Thymus (tissue), 11 donors: Measurements from ENCODE around the gene PDZD7. TPM values are rescaled to one million over a fixed set of nuclear protein-coding genes. Genes with fewer than 3 reads are reported as not detected.

Source experiments
- DNase-seq, 9 donors: peaks; one replicate each; pipeline ENCODE4 v3.0.0-alpha.2; 2013; ENCODE audit warnings: low spot score in 9 of 9, low read depth in 6 of 9, missing footprints in 1 of 9
- H3K27ac ChIP-seq, 2 donors: one replicate each; pipeline ENCODE4 v1.5.1; 2013; ENCODE audit warnings: control low read depth in 1 of 2, low read depth in 1 of 2, low read length in 1 of 2, mild to moderate bottlenecking in 1 of 2, moderate library complexity in 1 of 2
- H3K27me3 ChIP-seq, 2 donors: one replicate each; pipeline ENCODE4 v1.5.1; 2013; ENCODE audit warnings: low read length in 1 of 2; ENCODE audit not compliant: control insufficient read depth in 2 of 2, insufficient read depth in 1 of 2
- H3K36me3 ChIP-seq, 2 donors: one replicate each; pipeline ENCODE4 v1.5.1; 2013; ENCODE audit warnings: low read length in 1 of 2, mild to moderate bottlenecking in 1 of 2, moderate library complexity in 1 of 2; ENCODE audit not compliant: control insufficient read depth in 2 of 2, insufficient read depth in 2 of 2
- H3K4me1 ChIP-seq, 2 donors: one replicate each; pipeline ENCODE4 v1.5.1; 2013; ENCODE audit warnings: low read length in 2 of 2; ENCODE audit not compliant: control insufficient read depth in 2 of 2, insufficient read depth in 2 of 2
- H3K4me3 ChIP-seq, 2 donors: one replicate each; pipeline ENCODE4 v1.5.1; 2013; ENCODE audit warnings: low read length in 2 of 2, control low read depth in 1 of 2, mild to moderate bottlenecking in 1 of 2
- H3K9me3 ChIP-seq, 2 donors: one replicate each; pipeline ENCODE4 v1.5.1; 2013; ENCODE audit warnings: low read length in 1 of 2, mild to moderate bottlenecking in 1 of 2; ENCODE audit not compliant: control insufficient read depth in 2 of 2, insufficient read depth in 1 of 2
- WGBS: extraction: QIAGEN DNeasy Blood & Tissue Kit; methylation state at CpG from one replicate; pipeline ENCODE4 v1.1.7; 2013; 5-methylcytosine and 5-hydroxymethylcytosine counted together
- polyA plus RNA-seq: library from polyadenylated mRNA; stranded (reverse); fragments of 200-250 nt; gene quantifications from one replicate; pipeline ENCODE4 v1.2.3, GENCODE V29; 2013
- total RNA-seq: library from RNA; stranded (reverse); fragments of 120-200 nt; gene quantifications from one replicate; pipeline ENCODE4 v1.2.4, GENCODE V29; 2013
- donor health status: healthy.

PDZD7 gene
- total and polyA plus RNA-seq, 2 donors = 0.19 to 1.4 TPM

DNA sequence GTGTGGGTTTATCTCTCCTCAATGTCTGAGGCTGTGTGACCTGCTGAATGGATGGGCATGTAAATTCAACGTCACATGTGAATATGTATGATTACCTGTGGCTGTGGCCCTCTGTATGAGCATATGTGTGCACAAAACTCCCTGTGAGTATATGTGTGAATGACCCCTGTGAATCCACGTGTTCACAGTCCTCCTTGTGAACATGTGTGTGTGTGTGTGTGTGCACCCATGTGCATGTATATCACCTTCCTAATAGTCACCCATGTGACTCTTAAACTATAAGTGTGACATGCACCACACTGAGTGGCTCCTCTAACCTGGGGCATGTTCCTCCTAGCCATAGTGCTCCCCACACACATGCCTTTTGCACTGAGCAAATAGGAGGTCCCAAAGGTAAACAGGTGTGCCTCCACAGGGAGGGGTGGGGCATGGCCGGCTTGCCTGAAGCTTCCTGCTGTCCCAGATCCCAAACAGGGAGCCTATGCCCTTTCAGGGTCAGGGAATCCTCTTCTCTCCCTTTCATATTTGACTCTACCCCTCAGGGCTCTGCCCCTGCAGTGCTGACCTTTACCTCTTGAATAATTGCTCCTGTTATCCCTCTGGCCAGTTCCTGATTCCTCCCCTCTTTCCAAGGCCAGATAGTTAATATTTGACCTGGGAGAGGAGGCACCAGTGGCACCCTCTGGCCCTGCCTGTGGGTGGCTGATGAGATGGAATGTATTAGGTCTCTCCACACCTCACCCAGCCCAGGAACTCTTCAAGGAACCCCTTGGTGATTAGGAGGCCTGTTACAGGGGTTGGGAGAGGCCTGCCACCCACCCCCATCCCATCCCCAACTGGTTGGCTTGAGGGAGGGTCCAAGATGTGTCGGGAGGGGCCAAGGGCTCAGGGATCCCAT, 59.8 kb downstream of the PDZD7 start:
- Histone ChIP-seq H3K9me3 (no peaks in the 10 kb centered on the region), H3K4me3 (no peak overlapping the region), H3K36me3 (peaks cover 0 to 5% of the 10 kb centered on the region in 2 donors), H3K27me3 (peaks cover 3 to 8% of the 10 kb centered on the region in 2 donors), H3K4me1 (peaks cover 2 to 15% of the 10 kb centered on the region in 2 donors), H3K27ac (no peak overlapping the region)
- WGBS = 97% methylated on average over 4 of the region's 4 CpGs
- DNase-seq = no peak

DNA sequence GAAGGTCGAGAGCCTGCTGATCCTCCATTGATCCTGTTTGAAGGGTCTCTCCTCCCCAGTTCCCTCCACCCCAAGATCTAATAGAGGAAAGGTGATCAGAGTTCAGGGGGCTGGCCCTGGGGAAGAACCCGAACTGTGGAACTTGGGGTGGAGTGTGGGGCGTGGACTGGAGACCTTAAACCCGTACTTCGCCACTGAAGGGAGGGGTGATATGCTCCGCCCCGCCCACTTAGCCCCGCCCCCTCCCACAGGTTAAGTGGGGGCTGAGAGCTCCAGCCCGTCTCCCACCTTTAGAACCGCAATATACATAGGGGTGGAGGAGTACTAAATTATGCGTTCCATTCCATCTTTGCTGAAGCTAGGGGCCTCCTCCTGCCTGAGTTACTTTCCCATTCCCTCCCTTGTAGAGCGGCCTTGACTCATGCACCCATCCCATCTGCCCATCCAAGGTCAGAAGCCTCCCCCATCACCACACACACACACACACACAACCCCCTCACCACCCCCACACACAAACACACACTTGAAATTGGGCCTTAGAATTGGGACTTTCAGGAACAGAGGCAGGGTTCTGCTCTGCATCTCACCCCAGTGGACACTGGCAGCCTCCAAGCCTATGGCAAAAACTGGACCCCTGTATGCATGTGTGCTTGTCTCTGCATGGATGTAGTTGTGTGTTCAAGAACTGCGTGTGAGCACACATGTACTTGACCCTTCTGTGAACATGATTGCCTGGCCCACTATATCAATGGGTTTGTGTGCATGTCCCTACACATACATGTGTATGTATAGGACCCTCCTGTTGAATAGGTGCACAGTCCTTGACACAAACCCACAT, 60.6 kb downstream of the PDZD7 start:
- peak in 3 of 9 donors; percentile 19 to 31 (median 25) for DNase-seq

DNA sequence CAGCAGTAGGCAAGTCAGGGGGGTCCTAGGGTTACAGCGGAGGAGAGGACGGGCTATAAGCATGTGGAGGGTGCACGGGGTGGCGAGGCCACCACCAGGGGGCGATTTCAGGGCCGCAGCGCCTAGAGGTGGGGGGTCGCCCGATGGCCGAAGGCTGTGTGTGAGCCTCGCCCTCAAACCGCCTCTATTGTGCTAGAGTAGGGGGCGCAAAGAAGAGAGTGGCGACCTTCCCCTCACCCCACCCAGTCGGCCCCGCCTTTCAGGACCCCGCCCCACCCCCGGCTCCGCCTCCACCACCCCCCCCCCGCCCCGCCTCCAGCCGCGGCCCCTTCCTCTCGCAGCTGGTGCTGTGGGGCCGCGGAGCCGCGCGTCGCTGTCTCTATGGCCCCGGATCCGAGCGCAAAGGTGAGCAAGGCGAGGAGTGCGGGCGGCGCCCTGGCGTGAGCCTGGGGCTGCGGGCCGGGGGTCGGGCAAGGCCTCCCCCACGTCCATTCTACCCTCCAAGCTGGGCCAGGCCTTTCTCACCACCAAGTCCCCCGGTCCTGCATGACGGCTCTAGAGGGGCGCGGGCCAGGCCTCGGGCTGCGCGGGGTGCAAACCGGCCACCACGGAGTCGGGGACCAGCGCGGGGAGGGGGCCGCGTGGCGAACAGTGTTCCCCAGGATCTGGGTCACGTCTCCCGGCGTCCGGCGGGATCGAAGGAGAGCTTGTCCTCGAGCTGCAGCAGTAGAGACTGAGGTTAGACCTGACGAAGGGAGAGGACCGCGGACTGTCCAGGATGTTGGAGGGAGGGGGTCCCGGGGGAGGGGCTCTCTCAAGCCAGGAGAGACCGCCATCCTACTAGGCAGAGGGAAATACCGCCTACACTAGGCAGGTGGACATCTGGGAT, 61.5 kb downstream of the PDZD7 start, which contains the start of gene SEMA4G:
SEMA4G (plus strand) TSS at position 318 of the 889 bp plus-strand sequence. CDS start 3,409 bp downstream, outside the sequence.
- peak in 6 of 9 donors; percentile 33 to 79 (median 58) for DNase-seq
- Histone ChIP-seq H3K27ac (no peak within 1 kb of the TSS), H3K4me3 (peak within 1 kb of the TSS; percentile 48 to 55), H3K4me1 (peaks cover 2 to 15% of the 10 kb centered on the region in 2 donors), H3K9me3 (no peaks in the 10 kb centered on the region), H3K36me3 (peaks cover 0 to 13% of the 10 kb centered on the region in 2 donors), H3K27me3 (peaks cover 3 to 8% of the 10 kb centered on the region in 2 donors)
- 3% methylated on average over 70 of the region's 70 CpGs for WGBS

More for the DNA sequence above, 60.6 kb downstream of the PDZD7 start:
- peak overlapping the region; percentile 48 to 55 for H3K4me3 ChIP-seq
- H3K27ac ChIP-seq = no peak overlapping the region
- H3K27me3 ChIP-seq = peaks cover 3 to 8% of the 10 kb centered on the region in 2 donors
- peaks cover 2 to 15% of the 10 kb centered on the region in 2 donors for H3K4me1 ChIP-seq
- 57% methylated on average over 13 of the region's 13 CpGs for WGBS
- peaks cover 0 to 13% of the 10 kb centered on the region in 2 donors for H3K36me3 ChIP-seq
- H3K9me3 ChIP-seq = no peaks in the 10 kb centered on the region

DNA sequence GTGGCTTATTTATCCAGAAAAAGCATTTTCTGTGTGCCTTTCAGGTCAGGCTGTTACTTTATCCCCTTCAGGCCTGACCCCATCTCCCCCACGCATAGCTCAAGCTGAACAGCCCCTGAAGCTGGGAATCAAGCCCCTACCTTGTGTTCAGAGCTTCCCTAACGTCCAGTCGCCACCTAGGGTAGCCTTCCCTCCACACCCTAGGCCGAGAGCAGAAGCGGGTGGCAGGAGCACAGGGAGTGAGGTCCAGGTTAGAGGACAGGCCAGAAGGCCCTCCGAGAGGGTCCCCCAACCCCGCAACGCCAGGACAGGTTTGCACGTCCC, 62.1 kb downstream of the PDZD7 start:
- H3K27me3 ChIP-seq = peaks cover 3 to 8% of the 10 kb centered on the region in 2 donors
- H3K4me3 ChIP-seq = peak overlapping the region in 1 of 2 donors; percentile 55
- DNase-seq = no peak
- H3K4me1 ChIP-seq = peaks cover 2 to 15% of the 10 kb centered on the region in 2 donors
- WGBS = 55% methylated on average over 9 of the region's 9 CpGs
- H3K36me3 ChIP-seq = peaks cover 0 to 15% of the 10 kb centered on the region in 2 donors
- no peaks in the 10 kb centered on the region for H3K9me3 ChIP-seq
- H3K27ac ChIP-seq = no peak overlapping the region

DNA sequence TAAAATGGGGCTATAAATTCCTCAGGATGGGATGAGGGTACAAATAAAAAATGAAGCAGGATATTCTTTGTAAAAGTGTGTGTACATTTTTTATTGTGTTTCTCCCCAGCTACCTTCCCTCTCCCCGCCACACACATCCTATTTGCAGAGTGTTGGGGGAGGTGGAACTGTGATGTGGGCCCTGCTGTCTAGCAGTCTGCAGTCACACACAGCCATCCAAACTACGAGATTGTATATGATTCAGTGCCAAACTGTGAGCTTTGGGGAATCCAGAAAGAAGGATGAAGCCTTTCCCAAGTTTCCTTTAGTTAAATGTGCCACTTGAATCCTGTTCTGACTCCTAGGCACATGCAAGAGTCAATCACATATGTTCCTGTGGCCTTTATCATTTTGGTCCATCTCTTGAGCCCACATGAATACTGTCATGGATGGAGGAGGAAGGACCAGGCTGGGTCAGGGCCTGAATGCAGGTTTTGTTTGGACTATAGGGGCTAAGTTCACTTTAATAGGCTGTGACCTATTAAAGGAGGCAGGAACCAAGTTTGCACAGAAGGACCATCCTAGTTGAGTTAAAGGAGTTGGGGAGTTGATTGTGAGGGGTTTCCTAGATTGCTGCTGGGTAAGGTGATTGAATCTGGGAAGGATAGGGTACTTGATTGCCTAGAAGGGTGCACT, 62.7 kb downstream of the PDZD7 start:
- no peak overlapping the region for H3K27ac ChIP-seq
- peaks cover 0 to 18% of the 10 kb centered on the region in 2 donors for H3K36me3 ChIP-seq
- no peak overlapping the region for H3K4me3 ChIP-seq
- H3K4me1 ChIP-seq = peaks cover 2 to 15% of the 10 kb centered on the region in 2 donors
- H3K9me3 ChIP-seq = no peaks in the 10 kb centered on the region
- WGBS = 95% methylated on average over 2 of the region's 2 CpGs
- no peak for DNase-seq
- H3K27me3 ChIP-seq = peaks cover 3 to 8% of the 10 kb centered on the region in 2 donors

DNA sequence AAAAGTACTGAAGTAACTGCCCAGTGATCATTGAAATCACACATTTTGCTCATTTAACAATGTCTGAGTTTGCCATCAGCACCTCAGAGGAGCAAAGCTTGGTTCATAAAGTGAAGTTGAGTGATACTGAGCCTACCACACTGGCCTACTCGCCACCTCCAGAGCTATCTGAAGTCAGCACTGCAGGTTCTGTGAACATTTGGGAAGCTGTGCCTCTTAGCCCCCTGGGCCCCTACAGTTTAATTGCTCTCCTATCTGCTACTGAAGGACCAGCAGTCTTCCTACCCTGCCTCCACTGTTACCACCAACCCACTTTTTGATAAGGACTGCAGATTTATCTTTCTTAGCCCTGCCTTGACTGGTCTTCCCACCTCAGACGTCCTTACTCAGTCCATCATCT, 63.6 kb downstream of the PDZD7 start:
- no peak for DNase-seq
- Histone ChIP-seq H3K27ac (no peak overlapping the region), H3K4me1 (peaks cover 2 to 15% of the 10 kb centered on the region in 2 donors), H3K4me3 (no peak overlapping the region), H3K36me3 (peaks cover 0 to 27% of the 10 kb centered on the region in 2 donors), H3K27me3 (peaks cover 3 to 8% of the 10 kb centered on the region in 2 donors), H3K9me3 (no peaks in the 10 kb centered on the region)
- 97% methylated on average over 2 of the region's 2 CpGs for WGBS

DNA sequence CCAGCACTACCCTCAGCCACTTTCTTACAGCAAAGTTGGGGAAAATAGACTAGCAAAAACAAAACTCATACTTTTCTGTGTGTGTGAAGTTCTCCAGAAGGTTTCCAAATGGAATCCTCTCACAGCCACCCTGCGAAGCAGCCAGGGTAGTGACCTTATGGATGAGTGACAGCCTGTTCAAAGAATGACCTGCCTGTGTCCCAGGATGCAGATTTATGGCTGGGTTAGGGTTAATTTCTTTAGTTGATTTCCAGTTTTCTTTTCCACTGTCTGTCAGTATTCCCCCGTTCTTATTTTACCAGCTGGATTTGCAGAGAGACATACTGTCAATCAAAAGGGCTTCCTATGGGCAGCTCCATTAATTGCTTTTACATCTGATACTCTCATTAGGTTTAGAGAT, 64.0 kb downstream of the PDZD7 start:
- no peak overlapping the region for H3K27ac ChIP-seq
- H3K27me3 ChIP-seq = peaks cover 3 to 8% of the 10 kb centered on the region in 2 donors
- 97% methylated on average over 2 of the region's 2 CpGs for WGBS
- no peak overlapping the region for H3K4me3 ChIP-seq
- DNase-seq = no peak
- peaks cover 2 to 15% of the 10 kb centered on the region in 2 donors for H3K4me1 ChIP-seq
- peaks cover 0 to 31% of the 10 kb centered on the region in 2 donors for H3K36me3 ChIP-seq
- H3K9me3 ChIP-seq = no peaks in the 10 kb centered on the region

DNA sequence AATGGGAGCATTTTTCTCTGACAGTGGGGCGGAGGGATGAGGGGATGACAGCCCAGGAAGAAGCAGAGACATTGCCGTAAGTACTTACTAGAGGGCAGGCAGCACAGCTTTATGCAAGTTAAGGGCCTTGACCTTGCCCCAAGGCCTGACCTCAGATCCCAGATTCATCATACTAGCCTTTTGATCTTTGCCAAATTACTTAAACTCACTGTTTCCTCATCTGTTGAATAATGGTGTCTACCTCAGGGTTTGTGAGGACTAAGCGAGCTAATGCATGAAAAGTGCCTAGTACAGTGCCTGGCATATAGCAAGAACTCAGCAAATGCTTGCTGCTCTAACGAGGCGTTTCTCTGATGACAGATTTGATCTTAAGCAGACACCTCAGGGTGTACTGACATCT, 65.1 kb downstream of the PDZD7 start:
- DNase-seq = no peak
- WGBS = 78% methylated on average over 5 of the region's 5 CpGs
- peaks cover 0 to 33% of the 10 kb centered on the region in 2 donors for H3K36me3 ChIP-seq
- H3K27ac ChIP-seq = no peak overlapping the region
- H3K27me3 ChIP-seq = peaks cover 3 to 8% of the 10 kb centered on the region in 2 donors
- no peak overlapping the region for H3K4me3 ChIP-seq
- peaks cover 2 to 15% of the 10 kb centered on the region in 2 donors for H3K4me1 ChIP-seq
- no peaks in the 10 kb centered on the region for H3K9me3 ChIP-seq
